Globus pallidus (tissue), 1 donor: Measurements from ENCODE around the gene ABL1.
"Not testable (repeated sequence)": the region's sequence is repeated elsewhere in the genome, so short reads cannot be mapped to it uniquely, and the experiment has no call there.

Experiments
- DNase-seq: peaks from one replicate; pipeline ENCODE4 v3.0.0-alpha.2; 2015; ENCODE audit warnings: low spot score

The ABL1 gene

DNA sequence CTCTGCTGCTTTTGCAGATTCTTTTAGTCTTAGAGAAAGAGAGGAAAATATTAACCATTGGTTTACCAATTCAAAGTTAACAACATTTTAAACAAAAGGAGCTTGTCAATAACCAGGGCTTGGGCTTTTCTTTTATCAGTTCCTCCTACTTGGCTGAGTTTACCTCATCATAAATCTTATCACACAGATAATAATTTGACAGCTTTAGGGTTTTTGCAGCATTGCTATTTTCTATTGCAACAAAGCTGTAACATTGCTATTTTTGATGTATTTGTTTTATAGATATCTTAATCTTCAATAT is 9.8 kb upstream of the ABL1 start:
- no peak for DNase-seq

DNA sequence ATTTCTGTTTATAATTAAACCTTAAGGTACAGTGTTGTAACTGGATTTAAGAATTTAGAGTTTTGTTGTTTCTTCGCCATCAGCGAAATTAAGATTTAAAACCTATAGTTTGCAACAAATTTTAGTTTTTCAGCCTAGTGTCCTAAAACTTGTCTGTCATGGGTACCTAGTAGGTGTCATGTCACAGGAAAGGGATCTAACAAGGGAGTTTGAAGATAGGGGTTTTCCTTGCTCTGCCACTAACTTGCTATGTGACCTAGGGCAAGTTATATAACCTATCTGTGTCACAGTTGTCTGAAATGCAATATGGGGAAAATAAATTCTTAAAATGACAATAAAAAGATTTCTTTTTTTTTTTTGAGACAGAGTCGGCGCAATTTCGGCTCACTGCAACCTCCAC is 9.2 kb upstream of the ABL1 start:
- no peak for DNase-seq

DNA sequence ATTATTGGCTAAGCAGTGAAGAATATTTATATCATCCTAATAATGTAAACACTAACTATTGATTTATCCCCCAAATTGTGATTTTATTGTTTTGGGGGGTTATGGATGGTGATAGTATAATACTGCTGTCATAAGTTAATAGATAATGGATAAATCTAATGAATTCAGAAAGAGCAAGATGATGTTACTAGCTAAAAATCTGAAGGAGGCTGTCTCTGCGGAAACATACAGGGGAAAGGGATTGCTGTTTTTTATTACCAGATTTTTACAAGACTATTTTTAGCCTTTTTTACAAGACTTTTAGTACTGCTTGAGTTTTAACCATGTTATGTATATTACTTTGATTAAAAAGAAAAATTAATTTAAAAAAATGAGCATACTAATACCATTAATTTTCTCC is 5.3 kb upstream of the ABL1 start:
- no peak for DNase-seq

DNA sequence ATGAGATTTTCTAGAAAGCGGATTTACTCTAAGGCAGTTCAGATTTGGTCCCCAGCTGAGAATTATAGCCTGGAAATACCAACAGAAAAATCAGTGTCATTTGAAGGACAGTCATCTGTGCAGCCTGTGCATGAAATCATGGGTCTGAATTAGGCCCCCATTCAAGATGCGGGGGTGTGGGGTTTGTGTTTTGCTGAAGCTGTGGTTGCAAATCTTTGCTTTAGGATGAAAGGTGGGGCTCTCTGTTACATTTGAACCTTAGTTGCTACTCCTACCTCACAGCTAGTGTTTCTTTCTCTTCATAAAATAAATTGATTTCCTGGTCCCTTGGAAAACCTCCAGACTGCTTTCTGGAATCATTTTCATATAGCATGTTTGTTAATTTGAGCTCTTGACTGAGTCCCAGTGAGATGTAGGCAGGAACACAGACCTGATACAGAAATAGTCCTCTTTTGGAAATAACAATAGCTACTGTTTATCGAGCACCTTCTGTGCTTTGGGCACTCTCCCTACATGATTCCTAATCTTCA is 4.8 kb upstream of the ABL1 start:
- no peak for DNase-seq

DNA sequence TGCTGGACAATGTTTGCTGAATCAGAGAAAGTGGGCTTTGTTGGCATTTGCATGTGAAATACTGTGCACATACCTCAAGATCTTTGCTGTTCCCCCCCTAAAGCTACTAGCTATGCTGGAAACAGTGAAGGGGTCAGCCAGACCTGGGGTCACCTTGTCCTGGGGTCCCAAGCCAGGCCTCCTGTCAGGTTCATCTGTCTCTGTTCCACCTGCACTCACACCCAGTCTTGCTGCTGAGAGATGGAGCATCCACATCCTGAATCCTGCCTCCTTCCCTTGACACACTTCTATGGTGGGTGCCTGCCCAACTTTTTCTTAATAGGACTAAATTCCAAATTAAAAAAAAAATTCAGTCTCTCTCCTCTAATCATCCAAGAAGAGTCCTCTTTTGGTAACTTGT is 4.0 kb upstream of the ABL1 start:
- DNase-seq, result no peak

DNA sequence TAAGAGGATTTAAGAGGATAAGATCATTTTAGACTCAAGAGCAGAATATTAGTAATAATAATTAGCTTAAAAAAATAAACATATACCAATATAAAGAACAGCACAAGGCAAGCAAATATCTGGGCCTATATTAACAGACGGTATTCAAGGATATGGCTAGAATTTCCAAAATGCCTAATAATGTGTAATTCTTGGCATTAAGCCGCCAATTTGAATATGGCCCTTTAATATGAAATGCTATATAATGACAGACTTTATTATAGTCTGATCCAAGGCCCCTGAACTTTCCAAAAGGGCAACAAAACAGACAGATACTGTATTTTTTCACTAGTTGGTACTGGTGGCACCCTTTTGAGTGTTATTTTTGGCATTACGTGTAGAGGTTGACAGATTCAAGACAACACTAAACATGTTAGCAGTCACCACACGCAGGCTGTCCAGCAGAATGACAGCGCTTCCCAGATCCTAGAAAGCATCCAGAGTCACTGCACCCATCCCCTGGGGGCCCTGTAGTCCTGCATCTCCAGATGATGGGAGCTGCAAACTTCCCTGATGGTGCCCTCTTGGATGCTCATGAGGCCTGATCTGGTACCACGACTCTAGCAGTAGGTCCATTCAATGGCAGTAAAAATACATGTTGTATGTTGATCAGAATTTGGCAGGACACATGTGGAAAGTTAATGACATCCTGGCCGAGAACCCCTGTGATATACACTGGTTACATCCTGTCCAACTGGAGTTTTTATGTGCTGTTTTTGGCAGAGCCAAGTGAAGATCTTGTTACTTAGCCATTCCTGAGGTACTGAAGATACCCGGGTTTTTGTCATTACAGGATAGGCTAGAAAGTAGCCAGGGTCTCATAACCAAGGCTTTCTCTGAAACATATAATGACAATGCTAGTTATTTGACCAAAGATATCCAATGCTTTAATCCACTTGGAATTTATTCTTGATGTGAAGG is 1.7 kb upstream of the ABL1 start:
- no peak for DNase-seq

DNA sequence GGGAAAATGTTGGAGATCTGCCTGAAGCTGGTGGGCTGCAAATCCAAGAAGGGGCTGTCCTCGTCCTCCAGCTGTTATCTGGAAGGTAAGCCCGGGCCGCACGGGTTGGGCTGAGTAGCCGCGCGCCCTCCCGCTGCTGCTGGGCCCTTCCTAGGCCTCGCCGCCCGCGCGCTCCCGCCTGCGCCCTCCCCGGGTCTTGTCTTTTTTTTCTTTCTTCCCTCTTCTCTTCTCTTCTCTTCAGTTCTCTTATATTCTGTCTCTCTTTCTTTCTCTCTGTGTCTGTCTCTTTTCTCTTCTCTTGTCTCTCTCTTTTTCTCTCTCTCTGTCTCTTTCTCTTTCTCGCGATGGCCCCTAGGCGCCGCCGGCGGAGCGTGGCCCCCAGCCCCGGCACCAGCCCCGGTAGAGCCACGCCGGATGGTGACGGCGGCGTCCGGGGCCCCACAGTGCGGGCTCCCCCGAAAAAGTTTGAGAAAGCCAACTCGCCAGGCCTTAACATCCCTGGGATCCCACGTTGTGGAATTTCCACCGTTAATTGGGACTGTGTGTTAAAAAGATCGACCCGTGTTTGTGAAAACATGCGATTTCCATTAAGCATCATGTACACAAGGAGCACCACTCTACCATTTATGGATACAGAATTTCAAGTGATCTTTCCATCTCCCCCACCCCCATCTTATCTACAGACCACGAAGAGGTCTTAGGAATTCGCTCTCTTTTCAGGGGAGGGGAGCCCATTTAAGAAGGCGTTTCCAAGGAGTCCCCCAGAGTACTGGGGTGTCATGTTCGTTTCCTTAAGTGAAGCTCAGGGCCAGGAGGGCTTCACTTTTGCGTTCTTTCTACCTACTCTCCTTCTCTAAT is 616 bp downstream of the ABL1 start:
- no peak for DNase-seq

DNA sequence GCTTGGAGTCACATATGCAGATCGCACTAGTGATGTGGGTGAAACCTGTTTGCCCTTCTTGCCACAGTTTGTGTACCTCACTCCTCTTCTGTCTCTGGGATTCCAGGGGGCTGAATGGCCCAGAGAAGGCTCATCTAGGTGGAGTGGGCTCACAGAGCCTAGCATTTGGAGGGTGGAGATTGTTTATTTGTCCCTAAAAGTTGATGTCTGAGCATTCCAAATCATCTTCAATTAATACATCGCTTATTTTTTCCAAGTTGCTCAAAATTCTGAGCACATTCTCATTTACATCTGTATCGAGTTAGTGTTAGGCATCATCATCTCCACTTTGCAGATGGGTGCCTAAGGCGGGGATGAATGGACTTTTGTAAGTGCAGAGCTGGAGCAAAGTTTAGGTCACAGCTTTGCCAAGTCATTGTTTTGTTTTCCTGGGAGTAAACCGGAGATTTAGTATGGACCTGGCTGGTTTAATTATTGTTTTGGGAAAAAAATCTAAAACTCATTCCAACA is 2.0 kb downstream of the ABL1 start:
- DNase-seq, result peak; percentile 91

DNA sequence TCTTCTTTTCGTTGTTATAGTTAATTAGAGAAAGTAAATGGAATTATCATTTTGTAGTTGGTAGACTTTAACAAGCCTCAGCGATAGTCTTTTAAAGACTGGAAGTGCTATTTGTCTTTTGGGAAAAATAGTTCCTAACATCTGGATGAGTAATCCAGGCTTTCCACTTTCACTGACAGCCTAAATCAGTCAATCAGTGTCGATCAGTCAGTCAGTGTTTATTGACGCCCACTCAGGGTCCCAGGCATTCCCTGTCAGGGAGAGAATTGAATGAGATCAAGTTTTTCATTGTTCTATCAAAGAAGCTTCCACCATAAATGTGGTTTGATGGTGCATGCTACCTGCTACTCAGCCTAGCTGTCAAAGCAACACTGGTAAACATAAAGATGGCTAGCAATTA is 2.6 kb downstream of the ABL1 start:
- DNase-seq, result no peak

DNA sequence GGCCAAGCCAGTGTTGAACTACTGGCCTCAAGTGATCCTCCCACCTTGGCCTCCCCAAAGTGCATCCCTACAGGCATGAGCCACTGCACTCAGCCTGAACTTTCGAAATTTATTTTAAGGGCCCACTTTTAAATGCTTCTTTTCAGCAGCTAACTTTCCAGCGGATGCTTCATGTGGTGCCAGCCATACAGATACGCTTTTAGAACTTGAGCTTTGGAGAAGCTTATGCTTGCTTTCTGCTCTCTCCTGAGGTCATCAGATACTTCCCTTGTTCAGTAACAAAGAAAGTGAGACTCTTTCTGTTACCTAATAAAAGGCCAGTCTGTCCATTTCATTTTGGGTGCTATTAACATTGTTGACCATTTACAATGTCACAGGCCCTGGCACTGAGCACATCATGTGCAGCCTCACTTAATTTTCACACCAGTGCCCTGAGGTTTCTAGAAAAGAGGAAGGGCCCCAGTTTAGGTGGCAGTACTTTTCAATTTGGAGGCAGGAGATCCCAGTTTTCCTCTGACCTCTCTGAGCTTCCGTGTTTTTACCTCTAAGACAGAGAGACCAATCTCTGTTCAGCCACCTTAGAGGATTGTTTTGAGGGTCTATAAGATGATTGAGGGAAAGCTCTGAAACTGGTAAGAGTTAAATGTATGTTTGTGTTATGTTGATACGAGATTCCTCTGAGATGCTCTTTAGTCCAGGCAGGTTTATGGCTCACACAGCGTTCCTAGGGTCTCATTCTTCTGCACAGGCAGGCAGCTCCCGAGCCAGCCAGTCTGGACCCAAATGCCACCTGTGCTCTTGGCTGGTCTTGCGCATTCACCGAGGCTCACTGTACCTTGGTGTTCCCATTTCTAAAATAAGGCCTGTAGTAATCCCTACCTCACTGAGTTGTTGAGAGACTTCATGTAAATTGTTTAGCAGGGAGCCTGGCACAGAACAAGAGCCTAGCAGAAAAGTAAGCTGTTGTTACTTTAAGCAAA is 4.4 kb downstream of the ABL1 start:
- DNase-seq, result no peak

DNA sequence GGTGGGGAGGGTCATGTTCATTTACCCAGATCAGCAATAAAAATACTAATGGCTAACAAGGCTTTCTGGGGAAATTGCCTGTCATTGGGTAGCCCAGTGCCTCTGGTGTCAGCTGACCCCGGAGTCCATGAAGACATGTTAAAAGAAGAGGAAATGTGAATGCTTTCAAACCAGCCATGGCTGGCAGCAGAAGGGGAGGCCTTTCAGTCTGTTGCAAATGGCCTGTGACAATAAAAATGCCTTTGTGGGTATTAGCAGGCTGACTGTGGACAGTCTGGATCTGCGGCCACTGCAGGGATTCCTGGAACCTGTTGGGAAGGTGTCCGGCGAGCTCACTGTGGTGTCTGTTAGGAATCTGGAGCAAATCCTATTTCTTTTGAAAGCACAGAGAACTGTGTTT is 7.5 kb downstream of the ABL1 start:
- no peak for DNase-seq

DNA sequence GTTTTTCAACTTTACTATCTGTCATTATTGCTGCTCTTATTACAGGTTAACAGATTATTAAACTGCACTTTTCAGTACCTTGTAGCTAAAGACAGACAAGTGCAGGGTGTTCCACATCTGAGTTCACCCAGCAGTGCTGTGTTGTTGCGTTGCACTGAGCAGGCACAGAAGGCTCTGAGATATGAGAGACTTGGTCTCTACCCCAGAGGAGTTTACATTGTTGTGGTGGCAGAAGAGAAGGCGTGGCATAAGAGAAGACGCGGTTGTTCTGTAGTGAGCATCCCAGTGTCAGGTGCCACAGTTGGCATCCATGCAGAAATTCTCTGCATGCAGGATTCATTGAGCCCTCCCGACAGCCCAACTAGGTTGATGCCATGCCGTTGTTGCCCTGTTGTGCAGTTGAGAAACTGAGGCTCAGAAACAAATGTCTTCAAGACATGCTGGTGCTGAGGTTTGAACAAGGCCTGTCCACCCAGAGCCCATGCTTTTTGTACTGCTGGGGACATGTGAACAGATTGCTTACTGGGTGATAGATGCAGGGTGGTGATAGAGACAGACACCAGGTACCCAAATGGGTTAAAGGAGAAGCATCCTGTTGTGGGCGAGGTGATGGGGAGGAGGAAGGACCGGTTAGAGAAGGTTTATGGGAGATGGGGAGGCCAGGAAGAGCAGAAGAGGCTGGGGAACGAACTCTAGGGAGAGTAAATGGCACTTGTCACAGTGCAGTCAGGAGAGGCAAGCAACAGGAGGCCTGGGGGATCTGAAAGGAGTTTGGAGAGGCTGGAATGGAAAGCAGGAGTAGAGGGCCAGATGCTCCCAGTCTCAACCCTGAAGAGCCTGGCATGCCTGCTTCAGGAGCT is 8.2 kb downstream of the ABL1 start:
- no peak for DNase-seq

DNA sequence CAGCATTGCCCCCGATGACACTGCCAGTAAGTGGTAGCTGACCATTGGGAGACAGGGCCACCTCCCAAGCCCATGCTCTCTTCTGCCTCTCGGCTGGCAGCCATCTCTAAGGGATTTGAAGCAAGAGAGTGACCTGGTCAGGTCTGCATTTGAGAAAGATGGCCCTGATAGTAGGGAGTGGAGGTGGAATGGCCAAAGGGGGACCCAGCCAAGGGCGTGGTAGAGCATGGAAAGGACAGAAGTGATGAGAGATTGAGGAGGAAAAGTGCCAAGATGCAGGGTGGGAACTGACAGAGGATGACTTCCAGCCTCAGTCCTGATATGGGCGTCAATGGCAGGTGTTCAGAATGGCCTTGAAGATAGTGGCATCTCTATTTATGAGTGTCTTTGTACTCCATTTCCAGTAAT is 9.0 kb downstream of the ABL1 start:
- DNase-seq, result no peak

DNA sequence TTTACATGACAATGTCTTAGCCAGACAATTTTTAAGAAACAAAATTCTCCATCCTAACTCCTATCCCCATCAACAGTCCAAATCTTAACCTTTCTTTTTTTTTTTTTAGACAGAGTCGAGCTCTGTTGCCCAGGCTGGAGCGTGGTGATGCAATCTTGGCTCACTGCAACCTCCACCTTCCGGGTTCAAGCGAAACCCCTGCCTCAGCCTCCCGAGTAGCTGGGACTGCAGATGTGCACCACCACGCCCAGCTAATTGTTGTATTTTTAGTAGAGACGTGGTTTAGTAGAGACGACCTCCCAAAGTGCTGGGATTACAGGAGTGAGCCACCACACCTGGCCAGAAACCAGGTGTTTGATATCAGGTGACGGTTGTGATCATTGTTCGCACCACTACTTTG is 10.2 kb downstream of the ABL1 start:
- no peak for DNase-seq

DNA sequence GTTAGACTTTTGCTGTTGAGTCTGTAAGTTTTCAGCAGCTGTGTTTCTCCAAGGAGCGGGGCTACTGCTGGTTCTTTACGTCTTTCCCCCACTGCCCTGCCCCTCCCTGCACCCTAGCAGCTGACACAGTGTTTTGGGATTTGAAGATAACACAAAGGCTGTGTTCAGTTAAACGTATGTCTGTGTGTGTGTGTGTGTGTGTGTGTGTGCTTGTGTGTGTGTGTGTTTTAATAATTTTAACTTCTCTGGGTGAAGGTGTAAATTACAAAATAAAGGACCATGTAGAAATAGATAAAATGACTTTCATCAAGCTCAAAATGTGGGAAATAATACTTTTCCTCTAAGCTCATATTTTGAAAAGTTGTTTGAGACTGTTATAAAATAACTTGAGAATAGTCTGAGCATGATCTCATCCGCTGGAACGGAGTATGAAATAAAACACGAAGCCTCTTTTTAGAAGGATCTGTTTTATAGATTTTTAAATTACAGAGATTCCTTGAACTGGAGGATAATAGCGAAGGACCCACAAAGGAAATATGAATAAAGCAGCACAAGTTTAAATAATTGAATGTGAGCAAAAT is 10.9 kb downstream of the ABL1 start:
- DNase-seq, result peak; percentile 71

DNA sequence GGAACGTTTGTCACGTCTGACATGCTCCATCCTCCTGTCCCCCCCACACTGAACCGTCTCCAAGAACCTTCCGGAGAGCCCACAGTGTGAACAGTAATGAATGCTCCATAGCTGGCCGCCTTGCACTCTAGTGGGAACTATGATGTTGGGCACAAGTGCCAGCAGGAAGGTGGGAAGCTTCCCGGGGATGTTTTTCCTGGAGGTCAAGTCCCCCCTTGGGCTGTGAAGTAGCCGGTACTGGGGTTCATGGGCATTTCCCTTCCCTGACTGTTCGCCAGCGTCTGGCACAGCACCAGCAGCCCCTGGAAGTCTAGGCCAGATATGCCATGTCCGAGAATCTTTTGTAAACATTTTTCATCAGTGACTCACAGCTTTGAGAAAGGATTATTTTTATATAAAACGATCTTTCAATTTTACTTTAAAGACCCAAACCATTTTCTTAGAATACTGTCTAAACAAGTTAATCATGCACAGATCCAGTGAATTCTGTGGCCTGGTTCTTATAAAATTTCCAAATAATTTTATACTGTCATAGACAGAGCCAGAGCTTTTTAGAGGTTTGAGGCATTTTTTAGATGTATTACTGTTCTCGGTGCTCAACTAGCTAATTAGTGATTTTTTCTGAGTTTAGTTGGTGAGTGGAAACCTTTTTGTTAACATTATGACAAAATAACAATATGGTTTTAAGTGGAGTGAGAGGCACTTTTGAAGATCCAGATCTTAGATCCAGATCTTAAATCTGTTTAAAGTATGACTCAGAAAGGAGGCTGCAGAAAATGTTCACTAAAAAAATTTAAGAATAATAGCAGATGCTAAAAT is 11.6 kb downstream of the ABL1 start:
- DNase-seq, result peak; percentile 79

DNA sequence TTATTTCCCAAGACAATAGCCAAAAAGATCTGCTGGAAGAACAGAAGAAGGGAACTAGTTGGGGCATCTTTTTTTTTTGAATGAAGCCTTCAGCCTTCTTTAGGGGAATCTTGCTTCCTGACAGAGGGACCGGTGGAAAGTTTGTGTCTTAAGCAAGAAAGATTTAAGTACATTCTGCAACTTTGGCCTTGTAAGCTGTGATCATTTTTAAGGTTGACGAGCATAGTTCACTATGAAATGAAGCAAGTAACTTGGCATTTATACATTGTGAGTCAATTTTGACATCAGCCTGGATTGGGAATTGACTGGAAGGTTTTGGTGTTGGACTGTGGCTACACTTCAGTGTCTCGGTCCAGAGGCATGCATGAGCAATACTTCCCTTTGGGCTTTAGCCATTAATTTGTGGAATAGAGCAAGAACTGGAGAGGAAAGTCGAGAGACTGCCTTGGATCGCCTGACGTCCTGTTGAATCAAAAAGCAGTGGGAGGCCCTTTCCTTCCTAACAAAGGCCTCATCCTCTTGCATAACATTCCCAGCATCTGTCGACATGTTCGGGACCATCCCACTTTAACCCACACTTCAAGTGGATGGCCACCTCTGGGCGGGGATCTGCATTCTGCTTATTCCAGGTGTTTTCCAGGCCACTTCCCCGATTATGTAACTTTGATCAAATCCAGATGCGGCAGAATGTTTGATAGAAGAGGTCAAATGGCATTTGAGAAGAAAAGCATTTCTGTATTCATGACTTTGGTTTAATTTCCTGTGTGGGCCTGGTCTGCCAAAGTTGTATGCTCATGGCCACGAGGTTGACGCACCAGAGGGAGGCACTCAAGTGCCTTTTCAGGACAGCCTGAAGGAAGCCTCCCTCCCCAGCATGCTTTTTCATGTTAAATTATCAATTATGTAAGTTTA is 12.5 kb downstream of the ABL1 start:
- peak; percentile 63 for DNase-seq

DNA sequence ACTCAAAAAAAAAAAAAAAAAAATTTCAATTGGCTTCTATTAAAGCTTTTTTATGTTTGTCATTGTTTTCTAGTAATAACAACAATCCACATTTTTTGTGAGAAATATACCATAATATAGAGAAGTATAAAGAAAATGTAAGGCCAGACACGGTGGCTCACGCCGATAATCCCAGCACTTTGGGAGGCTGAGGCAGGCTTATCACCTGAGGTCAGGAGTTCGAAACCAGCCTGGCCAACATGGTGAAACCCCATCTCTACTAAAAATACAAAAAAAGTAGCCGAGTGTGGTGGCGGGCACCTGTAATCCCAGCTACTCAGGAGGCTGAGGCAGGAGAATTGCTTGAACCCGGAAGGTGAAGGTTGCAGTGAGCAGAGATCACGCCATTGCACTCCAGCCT is 13.5 kb downstream of the ABL1 start:
- DNase-seq, result not testable (repeated sequence)
